ENCODE measurements around the gene NR2C2.

- TF ChIP-seq CTCF (IDR thresholded peaks at IDR 0.05) (no peak), POLR2A (IDR thresholded peaks at IDR 0.05) (no peak)
Measured at GRCh38 chr3:14962762-14963161, 15.4 kb downstream of the NR2C2 start.
